NB4 (cell line): ENCODE measurements around the gene RNF150.

Source experiments
- DNase-seq: peaks from one replicate; pipeline ENCODE4 v3.0.0; 2010; ENCODE audit warnings: low read depth
- H3K4me3 ChIP-seq: one replicate; pipeline ENCODE4 v1.5.1; 2011; ENCODE audit warnings: mild to moderate bottlenecking, low read depth, low read length, moderate library complexity
- CTCF ChIP-seq: IDR thresholded peaks from one replicate; pipeline ENCODE4 v1.5.1; 2012; ENCODE audit warnings: low read depth, low read length
- MYC ChIP-seq: IDR thresholded peaks from 2 replicates; pipeline ENCODE4 v1.6.1; 2011; ENCODE audit warnings: low read depth, low read length
- POLR2A ChIP-seq: IDR thresholded peaks from 2 replicates; pipeline ENCODE4 v1.6.1; 2011; ENCODE audit warnings: mild to moderate bottlenecking; ENCODE audit not compliant: insufficient read length; ENCODE audit errors: extremely low read depth
- TF ChIP-seq, protein P1 (sequence below): IDR thresholded peaks from 2 replicates; pipeline ENCODE4 v1.6.1; 2011; ENCODE audit warnings: low read depth, low read length

The RNF150 gene

GRCh38 chr4:140931911-140932310, 201.4 kb downstream of the RNF150 start:
- TF ChIP-seq POLR2A (no peak), MYC (no peak), CTCF (no peak)
- TF ChIP-seq, protein P1, sequence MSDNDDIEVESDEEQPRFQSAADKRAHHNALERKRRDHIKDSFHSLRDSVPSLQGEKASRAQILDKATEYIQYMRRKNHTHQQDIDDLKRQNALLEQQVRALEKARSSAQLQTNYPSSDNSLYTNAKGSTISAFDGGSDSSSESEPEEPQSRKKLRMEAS = no peak
- DNase-seq = no peak
- no peak overlapping the region for H3K4me3 ChIP-seq

DNA sequence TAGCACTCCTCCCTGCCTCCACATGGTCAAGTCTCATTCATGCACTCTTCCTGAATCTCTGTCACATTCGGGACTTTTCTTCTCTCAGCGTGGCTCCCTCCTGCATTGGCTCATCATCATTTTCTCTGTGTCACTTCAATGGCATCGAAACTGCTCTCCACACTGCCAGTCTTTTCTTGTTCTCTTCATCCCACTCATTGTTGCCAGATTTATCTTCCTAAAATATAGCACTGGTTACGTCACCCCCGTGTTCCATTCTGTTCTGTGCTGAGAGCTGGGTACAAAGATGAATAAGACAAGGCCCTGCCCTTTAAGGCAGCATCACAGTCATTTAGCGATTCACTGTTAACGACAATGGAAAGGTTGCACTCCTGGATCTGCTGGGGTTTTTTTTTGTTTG, 202.7 kb downstream of the RNF150 start:
- H3K4me3 ChIP-seq = no peak overlapping the region
- DNase-seq = no peak
- no peak for TF ChIP-seq POLR2A
- TF ChIP-seq, protein P1 = no peak
- TF ChIP-seq MYC = no peak
- no peak for TF ChIP-seq CTCF

GRCh38 chr4:140930011-140930410, 203.3 kb downstream of the RNF150 start:
- no peak for TF ChIP-seq MYC
- TF ChIP-seq, protein P1 = no peak
- no peak for TF ChIP-seq POLR2A
- TF ChIP-seq CTCF = no peak
- no peak for DNase-seq
- no peak overlapping the region for H3K4me3 ChIP-seq

DNA sequence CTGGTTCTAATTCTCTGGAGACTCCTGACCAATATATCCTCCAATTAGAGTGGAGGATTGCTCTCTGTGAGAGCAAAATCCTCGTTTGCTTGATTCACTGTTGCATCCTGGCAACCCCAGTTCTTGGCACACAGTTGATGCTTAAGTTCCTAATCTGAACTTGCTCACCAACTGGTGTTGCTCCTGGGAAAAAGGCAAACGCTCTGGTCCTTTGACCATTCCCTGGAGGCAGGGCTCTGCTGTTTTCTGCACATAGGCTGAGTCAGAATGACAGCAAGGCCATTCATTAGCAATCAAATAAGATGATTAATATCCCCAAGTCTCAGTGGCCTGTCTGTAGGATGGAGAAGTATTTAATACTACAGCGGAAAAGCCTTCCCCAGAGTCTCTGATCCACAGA, 204.4 kb downstream of the RNF150 start:
- DNase-seq = no peak
- no peak overlapping the region for H3K4me3 ChIP-seq
- TF ChIP-seq MYC (no peak), POLR2A (no peak), CTCF (no peak)
- TF ChIP-seq, protein P1 = no peak

- no peak for DNase-seq
- TF ChIP-seq, protein P1 = no peak
- TF ChIP-seq MYC = no peak
- TF ChIP-seq POLR2A = no peak
- no peak for TF ChIP-seq CTCF
- no peak overlapping the region for H3K4me3 ChIP-seq
Measured at GRCh38 chr4:140926672-140927071, 206.6 kb downstream of the RNF150 start.

DNA sequence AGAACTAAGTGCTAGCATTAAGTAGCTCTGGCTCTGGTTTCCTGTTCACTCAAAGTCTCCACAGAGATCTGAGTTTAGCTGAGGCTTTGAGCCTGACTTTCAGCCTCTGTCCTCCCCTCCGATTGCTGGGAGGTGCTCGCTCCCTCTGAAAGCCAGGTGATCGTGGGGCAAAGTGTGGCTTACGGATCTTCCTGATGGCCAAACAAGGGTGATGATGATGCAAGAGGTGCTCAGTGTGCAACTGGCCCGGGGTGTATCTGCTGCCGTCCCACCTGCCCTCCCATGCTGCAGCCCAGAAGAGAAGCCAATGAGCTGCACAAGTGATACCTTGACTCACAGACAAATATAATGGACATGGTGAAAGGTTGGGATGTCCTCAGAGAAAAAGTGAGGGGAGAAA, 207.9 kb downstream of the RNF150 start:
- H3K4me3 ChIP-seq = no peak overlapping the region
- TF ChIP-seq POLR2A = no peak
- TF ChIP-seq CTCF = no peak
- TF ChIP-seq MYC = no peak
- TF ChIP-seq, protein P1 = no peak
- no peak for DNase-seq
